IPS-18c (cell line): ENCODE data around the gene IRAG1.

Experiments used
- H3K4me3 ChIP-seq: 2 replicates; pipeline ENCODE4 v1.7.0; 2013; ENCODE audit warnings: low read depth, mild to moderate bottlenecking, low read length, moderate library complexity; ENCODE audit not compliant: insufficient read depth
- H3K9me3 ChIP-seq: one replicate; pipeline ENCODE4 v1.6.1; 2013; ENCODE audit warnings: mild to moderate bottlenecking, low read length, moderate library complexity; ENCODE audit not compliant: control insufficient read depth, insufficient read depth

IRAG1 gene

DNA sequence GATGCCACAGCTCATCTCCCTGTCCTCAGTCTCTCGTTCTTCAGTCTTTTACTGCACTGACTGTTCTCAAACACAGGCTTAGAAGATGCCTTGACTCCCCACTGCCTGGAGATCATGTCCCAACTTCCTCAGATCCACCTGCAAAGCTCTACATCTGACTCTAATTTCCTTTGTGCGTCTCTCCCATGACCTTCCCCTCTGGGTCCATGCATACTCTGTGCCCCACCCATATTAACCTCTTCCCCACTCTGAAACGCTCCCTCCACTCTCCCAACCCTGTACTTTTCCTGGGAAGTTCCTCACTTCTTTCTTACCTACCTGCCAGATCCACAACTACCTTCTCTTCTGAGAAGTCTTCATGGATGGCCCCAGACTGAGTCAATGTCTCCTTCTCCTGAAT, 16.6 kb downstream of the IRAG1 start:
- Histone ChIP-seq H3K4me3 (no peak overlapping the region), H3K9me3 (peaks cover 2% of the 10 kb centered on the region)

DNA sequence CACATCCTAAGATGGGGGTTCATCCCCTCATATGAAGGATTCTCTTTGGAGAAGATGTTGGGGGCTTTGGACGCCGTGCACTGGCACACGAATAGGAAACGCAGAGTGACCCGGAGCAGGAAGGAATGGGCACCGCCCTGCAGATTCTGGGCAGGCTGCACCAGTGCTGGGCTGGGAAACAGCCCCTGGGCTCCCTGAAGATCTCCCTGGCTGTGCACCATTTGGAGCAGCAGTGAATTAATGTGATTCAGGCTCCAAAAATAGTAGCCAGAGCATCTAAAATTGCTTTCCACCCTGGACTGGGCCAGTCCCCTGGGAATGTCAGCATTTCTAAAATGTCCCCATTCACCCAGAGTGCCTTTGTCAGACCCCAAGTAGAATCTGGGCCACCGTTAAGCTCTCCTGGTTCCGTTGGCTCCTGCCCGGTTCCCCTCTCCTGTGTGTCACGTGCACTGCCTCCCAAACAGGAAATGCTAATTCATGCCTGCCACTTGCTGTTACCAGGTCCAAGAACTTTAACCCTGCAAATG, 18.6 kb downstream of the IRAG1 start:
- Histone ChIP-seq H3K4me3 (no peak overlapping the region), H3K9me3 (peaks cover 2% of the 10 kb centered on the region)

DNA sequence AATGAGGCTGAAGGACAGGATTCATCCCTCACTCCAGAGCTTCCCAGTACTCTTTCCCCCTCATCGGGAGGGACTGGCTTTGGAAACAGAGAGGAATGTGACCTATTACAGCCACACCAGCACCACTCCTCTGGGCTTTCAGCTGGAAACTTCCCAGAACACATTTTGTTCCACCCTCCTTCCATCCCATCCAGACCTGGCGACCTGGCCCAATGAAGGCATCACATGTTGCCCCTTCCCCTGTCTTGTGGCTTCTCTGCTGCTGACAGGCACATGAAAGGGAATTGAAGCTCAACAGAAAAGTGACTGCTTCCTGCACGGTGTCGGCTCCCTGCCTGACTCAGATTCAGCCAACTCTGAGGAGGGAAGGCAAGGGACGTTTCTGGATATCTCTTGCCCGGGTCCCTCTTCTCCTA, 19.1 kb downstream of the IRAG1 start:
- Histone ChIP-seq H3K9me3 (peaks cover 2% of the 10 kb centered on the region), H3K4me3 (no peak overlapping the region)

DNA sequence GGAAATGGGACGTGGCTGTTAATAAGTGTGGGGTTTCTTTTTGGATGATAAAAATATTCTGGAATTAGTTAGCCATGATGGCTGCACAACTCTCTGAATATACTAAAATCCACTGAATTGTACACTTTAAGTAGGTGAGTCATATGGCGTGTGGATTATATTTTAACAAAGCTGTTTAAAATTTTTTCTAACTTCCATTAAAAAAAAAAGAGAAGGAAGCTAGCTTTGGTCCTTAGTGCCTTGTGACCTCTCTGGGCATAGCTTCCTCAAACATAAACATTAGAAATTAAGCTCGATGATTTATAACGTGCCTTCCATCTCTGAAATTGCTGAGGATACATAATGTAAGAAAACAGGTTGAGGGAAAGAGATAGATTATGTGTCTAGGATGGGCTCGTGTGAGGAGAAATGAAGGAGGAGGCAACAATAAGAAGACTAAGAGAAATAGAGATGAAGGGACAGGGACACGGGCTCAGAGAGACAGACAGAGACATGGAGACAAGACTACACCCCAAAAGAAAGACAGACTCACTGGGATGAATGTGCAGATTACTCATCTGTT, 20.0 kb downstream of the IRAG1 start:
- no peak overlapping the region for H3K4me3 ChIP-seq
- peaks cover 2% of the 10 kb centered on the region for H3K9me3 ChIP-seq

DNA sequence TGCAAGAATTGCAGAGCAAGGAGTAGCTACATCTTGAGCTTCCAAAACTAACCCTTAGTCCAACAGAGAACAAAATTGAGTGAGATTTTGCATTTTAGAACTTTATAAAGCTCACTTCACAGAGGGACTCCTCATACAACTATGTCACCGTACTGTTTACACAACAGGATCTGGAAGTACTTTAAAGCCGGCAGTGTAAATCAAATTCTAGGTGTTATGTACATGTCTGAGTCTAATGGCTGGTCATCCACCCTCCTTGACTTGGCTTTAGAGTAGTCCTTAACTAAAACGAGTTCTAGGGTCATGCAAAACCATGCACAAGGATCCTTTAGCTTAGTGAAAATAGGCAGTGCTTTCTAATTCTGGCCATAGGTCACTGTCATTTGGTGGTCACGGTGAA, 23.5 kb downstream of the IRAG1 start:
- Histone ChIP-seq H3K4me3 (no peak overlapping the region), H3K9me3 (peaks cover 2% of the 10 kb centered on the region)

DNA sequence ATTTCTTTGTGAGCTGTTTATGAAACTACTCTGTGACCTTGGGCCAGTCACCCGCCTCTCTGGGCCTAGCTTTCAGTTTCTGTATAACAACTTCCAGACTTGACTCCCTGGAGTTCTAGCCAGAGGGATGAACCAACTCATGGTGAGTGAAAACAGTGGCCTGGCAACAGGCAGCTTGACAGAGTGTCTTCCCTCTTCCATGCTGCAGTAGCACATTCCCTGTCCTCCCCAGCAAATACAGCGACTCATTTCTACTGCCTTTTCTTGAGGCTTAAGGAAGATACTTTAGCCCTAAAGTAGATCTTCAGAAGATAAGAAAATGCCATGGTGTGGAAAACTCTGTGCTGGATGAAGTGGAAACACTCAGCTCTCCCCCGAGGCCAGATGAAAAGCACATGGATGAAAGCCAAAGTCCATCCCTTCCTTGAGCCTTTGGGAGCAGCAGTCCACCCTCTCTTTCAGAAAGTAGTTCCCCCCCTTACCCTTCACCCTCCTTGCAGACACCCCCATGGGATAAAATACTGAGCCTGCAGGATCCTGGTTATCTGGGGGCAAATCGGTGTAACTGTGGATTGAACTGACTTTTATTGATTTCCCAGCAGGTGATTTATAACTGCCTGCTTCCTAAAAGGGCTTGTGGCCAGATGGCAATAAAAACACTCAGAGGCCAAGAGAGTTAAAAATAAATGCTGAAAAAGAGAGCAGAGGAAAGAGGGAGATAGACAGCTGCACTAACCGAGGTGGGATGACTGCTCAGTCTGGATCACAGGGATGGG, 24.1 kb downstream of the IRAG1 start:
- no peaks in the 10 kb centered on the region for H3K9me3 ChIP-seq
- H3K4me3 ChIP-seq, result no peak overlapping the region

DNA sequence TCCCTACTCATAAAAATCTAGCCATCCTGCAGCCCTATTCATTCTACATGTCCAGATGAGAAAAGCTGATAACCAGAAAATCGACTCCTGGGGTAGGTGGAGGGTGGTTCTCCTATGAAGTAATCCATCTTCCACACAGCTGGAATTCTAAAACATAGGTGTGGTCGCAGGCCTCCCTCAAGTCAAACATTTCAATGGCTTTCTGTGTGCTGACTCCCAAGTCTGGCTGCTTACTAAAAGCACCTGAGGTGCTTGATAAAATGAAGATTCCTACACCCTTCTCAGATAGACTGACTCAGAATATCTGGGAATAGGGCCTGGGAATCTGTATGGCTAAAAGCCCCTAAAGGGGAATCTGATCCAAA, 26.1 kb downstream of the IRAG1 start:
- H3K4me3 ChIP-seq, result no peak overlapping the region
- H3K9me3 ChIP-seq, result no peaks in the 10 kb centered on the region

DNA sequence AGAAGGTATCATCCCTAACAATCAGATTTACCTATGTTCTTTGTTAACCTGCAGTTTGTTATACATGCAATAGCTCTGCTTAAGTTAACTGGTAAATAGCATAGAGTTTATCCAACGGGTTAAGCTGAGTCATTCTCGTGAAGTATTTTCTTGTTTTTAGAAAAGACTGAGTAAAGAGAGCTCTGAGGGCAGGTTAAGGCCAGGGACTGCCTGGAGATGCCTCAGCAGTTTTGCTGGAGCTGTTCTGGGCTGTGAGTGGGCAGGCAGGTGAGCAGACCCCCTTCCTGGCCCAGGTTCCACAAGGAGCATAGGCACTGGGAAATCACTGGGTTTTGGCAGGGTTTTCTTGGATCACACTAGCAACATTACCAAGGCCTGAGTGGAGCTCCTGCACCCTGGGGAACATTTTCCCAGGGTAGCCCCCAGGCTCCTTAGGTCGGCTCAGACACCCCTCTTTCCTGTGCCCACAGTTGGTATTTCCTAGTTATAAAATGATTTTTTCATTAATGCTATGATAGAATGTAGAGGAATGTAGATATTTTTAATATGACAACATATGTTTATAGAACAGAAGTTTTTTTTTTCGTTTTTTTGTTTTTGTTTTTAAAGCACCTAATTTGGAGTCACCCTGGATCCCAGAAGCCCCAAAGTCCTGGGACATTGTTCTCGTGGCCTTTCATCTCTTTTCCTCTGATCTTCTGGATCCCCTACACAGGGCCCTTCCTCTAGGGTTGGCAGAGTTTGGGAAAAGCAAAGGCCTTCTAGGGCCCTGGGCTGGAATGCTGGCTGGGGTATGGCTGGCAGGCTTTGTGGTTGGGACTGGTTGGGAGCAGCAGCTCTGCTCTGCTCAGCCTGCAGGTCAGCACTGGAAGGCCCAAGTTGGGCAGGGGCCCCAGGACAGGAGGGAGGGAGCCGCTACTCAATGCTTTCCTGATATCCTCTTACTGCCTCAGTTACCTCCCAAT, 26.7 kb downstream of the IRAG1 start:
- Histone ChIP-seq H3K4me3 (no peak overlapping the region), H3K9me3 (no peaks in the 10 kb centered on the region)

DNA sequence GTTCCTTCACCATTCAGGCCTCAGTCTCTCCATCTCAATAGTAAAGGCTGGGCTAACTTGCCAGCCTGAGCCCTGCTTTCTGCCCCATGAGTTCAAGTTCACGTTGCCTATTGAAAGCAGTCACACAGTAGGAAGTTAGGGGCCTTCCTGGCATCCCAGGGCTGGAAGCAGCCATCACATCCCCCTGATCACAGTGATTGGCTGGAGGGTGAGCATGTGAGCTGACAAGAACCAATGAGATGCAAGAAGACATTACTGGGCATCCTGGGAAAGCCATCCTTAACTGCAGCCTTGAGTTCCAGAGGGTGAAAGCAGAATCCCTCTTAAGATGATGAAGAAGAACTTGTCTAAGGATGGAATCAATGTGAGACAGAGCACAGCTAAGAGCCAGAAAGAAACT, 29.1 kb downstream of the IRAG1 start:
- Histone ChIP-seq H3K9me3 (no peaks in the 10 kb centered on the region), H3K4me3 (no peak overlapping the region)

DNA sequence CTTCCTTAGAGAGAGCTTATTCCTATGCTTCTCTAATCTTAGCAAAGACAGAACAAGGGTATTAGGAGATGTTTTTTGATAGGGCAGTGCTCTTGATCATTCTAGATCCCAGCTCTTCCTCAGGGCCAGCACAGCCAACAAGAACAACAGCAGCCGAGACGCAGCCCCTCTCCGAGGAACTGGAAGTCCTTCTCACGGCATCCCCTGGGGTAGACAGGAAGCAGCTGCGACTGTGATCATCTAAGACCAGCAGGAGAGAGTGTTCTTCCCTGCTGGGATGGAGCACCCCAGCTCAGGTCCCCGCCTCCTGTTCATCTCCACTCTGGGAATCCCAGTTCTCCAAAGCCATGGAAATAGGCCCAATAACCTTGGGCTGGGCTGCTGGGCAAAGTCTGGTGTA, 29.6 kb downstream of the IRAG1 start:
- H3K9me3 ChIP-seq, result no peaks in the 10 kb centered on the region
- H3K4me3 ChIP-seq, result no peak overlapping the region

DNA sequence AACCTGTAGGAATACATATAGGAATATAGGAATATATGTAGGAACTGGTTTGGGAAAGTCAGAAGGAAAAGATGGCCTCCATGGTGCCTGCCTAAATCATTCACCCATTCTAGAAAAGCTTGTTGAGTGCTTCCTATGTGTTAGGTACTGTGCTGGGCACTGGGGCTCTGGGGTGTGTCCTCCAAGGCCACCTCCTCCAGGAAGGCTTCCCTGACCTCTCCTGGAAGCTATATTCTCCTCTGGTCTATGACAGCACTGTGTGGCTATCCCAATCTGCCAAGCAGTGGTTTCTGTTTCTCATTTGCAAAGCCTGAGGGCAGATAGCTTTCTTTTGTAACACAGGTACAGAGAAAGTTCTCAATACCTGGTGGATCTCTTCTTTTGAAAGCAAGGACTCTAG, 30.2 kb downstream of the IRAG1 start:
- no peak overlapping the region for H3K4me3 ChIP-seq
- no peaks in the 10 kb centered on the region for H3K9me3 ChIP-seq

DNA sequence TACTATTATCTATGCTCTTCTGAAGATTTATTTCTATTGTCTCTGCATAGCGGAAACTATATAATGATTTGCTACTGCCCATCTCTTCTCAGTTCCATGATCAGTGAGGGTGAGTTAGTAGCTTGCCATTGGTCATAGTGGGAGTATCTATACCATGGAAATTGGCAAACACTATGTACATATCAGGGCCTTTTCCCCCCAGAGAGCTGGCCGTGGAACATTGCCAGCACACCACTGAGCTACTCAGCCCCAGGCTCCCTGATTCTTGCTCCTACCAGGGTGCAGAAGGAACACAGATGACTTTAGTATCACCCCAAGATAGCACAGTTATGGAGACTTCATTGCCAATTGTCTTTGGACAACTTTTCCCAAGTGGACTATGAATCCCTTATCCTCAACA, 33.2 kb downstream of the IRAG1 start:
- no peaks in the 10 kb centered on the region for H3K9me3 ChIP-seq
- H3K4me3 ChIP-seq, result no peak overlapping the region

DNA sequence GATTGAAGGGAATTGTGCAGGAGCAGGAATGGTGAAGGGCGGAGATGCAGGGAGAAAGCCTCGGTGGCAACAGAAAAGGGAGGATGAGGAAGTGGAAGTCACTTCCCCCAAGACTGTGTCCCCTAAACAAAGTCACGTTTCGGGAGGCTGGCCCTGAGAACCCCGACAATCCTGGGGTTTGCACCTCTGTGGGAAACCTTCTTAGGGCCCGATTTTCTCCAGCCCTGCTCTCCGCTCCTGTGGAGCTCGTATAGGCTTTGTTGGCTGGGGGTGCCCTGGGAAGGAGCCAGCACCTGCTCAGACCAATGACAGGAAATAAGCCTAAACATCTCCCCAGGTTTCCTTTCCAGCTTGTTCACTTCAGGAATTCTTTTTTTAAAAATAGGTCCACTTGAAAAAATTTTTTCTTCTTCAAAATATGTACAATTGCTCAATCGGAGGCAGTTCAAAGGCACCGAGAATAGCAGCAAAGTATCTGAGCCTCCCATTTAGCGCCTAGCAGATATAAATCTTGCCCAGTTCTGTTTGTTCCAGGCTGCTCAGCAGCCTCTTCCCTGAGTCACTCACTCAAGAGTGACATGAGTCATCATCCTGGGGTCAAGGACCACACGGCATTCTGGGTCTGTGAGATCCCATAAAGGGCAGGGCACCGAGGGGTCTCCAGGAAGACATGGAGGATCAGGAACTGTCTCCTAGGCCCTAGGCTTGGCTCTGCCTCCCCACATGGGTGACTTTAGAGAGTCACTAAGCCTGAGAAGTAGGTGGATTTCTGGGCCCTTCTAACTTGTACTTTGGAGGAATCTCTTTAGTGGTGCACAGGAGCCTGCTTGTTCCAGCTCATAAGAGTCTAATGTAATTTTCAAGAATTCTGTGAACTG, 34.0 kb downstream of the IRAG1 start:
- no peak overlapping the region for H3K4me3 ChIP-seq
- no peaks in the 10 kb centered on the region for H3K9me3 ChIP-seq

DNA sequence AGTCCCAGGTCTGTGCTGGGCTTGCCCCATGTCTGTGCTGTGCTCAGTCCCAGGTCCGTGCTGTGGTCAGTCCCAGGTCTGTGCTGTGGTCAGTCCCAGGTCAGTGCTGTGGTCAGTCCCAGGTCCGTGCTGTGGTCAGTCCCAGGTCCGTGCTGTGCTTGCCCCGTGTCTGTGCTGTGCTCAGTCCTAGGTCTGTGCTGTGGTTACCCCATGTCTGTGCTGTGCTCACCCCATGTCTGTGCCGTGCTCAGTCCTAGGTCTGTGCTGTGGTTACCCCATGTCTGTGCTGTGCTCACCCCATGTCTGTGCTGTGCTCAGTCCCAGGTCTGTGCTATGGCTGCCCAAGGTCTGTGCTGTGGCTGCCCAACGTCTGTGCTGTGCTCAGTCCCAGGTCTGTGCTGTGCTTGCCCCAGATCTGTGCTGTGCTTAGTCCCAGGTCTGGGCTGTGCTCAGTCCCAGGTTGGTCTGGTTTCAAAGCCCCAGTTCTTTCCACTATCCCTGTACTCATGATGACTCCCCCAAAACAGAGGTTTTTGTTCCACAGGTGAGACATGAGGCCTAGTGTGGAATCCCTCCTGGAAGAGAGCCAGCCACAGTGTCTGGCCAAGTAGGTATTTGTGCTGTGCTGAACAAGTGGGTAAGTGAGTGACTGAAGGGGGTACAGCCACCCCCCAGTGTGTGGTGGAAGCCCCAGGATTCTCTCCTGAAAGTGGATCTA, 34.8 kb downstream of the IRAG1 start:
- Histone ChIP-seq H3K4me3 (no peak overlapping the region), H3K9me3 (no peaks in the 10 kb centered on the region)

DNA sequence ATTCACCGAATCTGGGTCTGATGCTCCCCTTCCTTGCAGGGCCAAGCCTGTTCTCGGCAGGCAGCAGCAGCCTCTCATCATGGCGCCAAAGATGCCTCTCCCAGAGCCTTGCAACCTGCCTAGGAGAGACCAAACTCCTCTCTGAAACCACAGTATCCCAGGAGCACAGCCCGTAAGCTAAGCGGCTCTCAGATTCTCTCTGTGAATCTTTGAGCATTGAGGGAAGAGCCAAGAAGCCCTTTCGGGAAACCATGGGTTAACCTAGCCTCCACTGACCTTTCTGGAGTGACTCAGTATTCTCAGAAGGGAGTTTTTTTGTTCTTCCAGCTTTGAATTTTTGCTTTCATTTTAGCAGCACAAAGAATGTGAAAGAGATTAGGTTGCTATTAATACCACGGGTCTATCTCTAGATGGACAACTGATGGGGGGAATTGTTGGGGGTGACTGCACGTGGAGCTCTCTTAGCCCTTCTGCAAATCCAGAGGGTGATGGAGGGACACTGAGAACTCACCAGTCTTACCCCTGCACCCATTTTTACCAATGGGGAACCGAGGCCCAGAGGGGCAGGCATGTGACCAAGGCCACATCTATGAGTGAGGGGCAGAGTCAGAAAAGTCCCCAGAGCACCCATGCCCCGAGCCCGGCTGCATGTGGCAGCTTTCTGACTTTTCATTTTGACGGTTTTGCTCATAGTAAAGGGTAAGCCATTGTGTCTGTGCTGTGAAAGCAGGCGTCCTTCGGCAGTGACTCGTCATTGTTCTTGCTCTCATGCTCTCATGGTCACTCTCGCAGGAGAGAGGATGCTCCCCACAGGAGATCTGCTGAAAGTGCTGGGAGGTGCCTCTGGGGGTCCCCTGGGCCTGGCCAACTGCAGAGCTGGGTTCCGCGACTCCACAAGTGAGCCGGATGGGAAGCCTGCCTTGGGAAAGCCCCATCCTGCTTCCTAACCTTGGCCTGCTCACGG, 36.0 kb downstream of the IRAG1 start:
- Histone ChIP-seq H3K4me3 (no peak overlapping the region), H3K9me3 (no peaks in the 10 kb centered on the region)
